Measurements from ENCODE around the gene RETREG2. TPM values are rescaled to one million over a fixed set of nuclear protein-coding genes. Genes with fewer than 3 reads are reported as not detected.

Gene RETREG2, protein sequence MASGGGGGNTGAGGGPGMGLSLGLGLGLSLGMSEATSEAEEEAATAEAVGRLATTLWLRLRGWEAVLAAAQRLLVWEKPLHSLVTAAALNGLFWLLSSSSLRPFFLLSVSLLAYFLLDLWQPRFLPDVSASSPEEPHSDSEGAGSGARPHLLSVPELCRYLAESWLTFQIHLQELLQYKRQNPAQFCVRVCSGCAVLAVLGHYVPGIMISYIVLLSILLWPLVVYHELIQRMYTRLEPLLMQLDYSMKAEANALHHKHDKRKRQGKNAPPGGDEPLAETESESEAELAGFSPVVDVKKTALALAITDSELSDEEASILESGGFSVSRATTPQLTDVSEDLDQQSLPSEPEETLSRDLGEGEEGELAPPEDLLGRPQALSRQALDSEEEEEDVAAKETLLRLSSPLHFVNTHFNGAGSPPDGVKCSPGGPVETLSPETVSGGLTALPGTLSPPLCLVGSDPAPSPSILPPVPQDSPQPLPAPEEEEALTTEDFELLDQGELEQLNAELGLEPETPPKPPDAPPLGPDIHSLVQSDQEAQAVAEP
- total RNA-seq (2014; rRNA removed; shearing (Covaris generic)), result 98.9 and 120 TPM in 2 replicates
- 20.7 and 21.5 TPM in 2 replicates for polyA plus RNA-seq (2016; fragmentation: Nextera tagmentation; extraction: Ambion mirVana)

DNA sequence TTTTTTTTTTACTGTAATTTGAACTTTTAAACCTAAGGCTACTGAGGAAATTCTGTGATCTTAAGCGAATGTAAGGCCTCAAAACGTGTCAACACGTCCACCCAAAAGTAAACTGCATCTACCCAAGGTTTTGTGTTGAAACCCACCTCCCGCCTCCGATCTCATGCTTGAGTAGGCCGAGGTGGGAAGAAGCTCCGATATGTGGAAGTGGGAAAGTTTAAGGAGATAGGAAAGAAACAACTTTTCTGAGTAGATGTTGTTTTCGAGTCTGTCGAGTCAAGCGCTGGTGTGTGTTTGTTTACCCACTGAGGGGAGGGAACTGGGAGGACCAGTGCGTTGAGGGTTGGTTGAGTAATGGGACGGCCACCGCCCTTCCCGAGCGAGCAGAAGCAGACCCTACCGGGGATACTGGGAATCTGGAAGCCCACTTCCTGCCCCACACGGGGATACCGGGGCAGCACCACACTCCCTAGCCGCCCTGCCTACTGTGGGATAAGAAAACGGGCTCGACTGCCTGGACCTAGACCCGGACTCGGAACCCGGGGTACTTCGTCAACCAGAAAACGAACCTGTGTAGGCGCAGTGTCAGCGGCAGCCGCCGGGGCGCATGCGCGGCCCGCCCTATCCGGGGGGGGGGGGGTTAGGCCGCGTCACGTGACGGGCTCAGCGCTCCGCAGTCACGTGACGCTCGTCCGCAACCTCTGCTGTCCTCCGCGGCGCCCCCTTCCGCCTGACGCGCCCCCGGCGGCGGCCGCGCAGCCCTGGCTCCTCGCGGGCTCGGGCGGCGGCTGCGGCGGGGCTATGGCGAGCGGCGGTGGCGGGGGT, at the start of gene RETREG2:
Gene RETREG2, plus strand, starts transcription at position 724 of the 825 bp plus-strand sequence. Its CDS starts 78 bp downstream, at position 802.
- H3F3A ChIP-seq (ENCODE audit: insufficient read depth), result peaks cover 6% of the 10 kb centered on the region; the same call in 1 of the 2 replicates
- no peaks in the 10 kb centered on the region for H3K9me3 ChIP-seq (ENCODE audit: low read depth)
- peaks cover 49% of the 10 kb centered on the region for H3K79me2 ChIP-seq (ENCODE audit: insufficient read depth)
- peaks cover 34% of the 10 kb centered on the region; the same call in 1 of the 2 replicates for H3K36me3 ChIP-seq (ENCODE audit: low read depth)
- TF ChIP-seq EZH2phosphoT487 (IDR thresholded peaks at IDR 0.05; ENCODE audit: insufficient read depth, low read depth) (no peak), EZH2 (IDR thresholded peaks at IDR 0.05; ENCODE audit: insufficient read depth, poor library complexity, severe bottlenecking) (no peak)
- H3K4me3 ChIP-seq, result peak within 1 kb of the TSS; percentile 92
- peaks cover 22% of the 10 kb centered on the region for H3K4me1 ChIP-seq (ENCODE audit: insufficient read depth)
- no peaks in the 10 kb centered on the region; the same call in 1 of the 2 replicates for H4K20me1 ChIP-seq (ENCODE audit: insufficient read depth)
- in situ Hi-C loops (cut with MboI), result no loop called here
- H3K27ac ChIP-seq, result peak within 1 kb of the TSS; percentile 98
- peak; percentile 98 for DNase-seq
- WGBS, 2 experiments (ENCODE audit: low coverage in 1 of 2, low lambda C conversion rate in 2 of 2, missing lambda C conversion rate in 2 of 2), result 0 to 1% methylated on average over 44 to 54 of the region's 67 CpGs
- H3K9me2 ChIP-seq (ENCODE audit: insufficient read depth), result no peaks in the 10 kb centered on the region
- H3K9ac ChIP-seq, result peak within 1 kb of the TSS; percentile 95
- peak within 1 kb of the TSS; percentile 79 for H2AFZ ChIP-seq
- H3K4me2 ChIP-seq (ENCODE audit: unreplicated experiment), result peak within 1 kb of the TSS; percentile 100
- no peaks in the 10 kb centered on the region for H3K27me3 ChIP-seq (replicated peaks; ENCODE audit: insufficient read depth)

DNA sequence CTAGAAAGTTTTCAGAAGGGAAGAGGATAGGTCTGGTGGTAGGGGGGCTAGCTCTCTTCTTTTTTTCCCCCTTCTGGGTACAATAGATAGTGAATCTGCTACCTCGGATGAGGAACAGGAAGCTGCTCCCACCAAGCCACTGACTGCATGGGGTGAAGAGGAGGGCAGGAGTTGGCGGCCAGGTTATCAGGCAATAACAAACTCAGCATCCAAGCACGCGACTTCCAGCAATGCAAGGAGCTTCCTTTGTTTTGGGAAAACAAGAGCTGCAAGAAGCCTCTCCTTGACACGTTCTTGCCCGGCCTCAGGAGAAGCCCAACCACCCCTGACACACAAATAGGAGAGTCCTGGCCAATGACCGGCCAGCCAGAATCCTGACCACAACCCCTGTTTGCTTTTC, 49.7 kb upstream of the RETREG2 start:
- H3K9me2 ChIP-seq (ENCODE audit: insufficient read depth), result no peaks in the 10 kb centered on the region
- H3K9me3 ChIP-seq (ENCODE audit: low read depth), result no peaks in the 10 kb centered on the region
- H4K20me1 ChIP-seq (ENCODE audit: insufficient read depth), result no peaks in the 10 kb centered on the region
- 93% methylated on average over 7 of the region's 7 CpGs for WGBS, 2 experiments (ENCODE audit: low coverage in 1 of 2, low lambda C conversion rate in 2 of 2, missing lambda C conversion rate in 2 of 2)
- H3K4me2 ChIP-seq (ENCODE audit: unreplicated experiment), result no peak overlapping the region
- H3K4me3 ChIP-seq, result no peak overlapping the region
- no peak for DNase-seq
- H3K36me3 ChIP-seq (ENCODE audit: low read depth), result no peaks in the 10 kb centered on the region
- no peak overlapping the region for H3K27ac ChIP-seq
- H3F3A ChIP-seq (ENCODE audit: insufficient read depth), result peaks cover 19% of the 10 kb centered on the region
- H3K4me1 ChIP-seq (ENCODE audit: insufficient read depth), result peaks cover 23% of the 10 kb centered on the region
- H3K27me3 ChIP-seq (replicated peaks; ENCODE audit: insufficient read depth), result no peaks in the 10 kb centered on the region
- no peak overlapping the region for H2AFZ ChIP-seq
- no peak overlapping the region for H3K9ac ChIP-seq
- in situ Hi-C loops (cut with MboI), result no loop called here
- TF ChIP-seq EZH2phosphoT487 (IDR thresholded peaks at IDR 0.05; ENCODE audit: insufficient read depth, low read depth) (no peak), EZH2 (IDR thresholded peaks at IDR 0.05; ENCODE audit: insufficient read depth, poor library complexity, severe bottlenecking) (no peak)
- H3K79me2 ChIP-seq (ENCODE audit: insufficient read depth), result no peaks in the 10 kb centered on the region

DNA sequence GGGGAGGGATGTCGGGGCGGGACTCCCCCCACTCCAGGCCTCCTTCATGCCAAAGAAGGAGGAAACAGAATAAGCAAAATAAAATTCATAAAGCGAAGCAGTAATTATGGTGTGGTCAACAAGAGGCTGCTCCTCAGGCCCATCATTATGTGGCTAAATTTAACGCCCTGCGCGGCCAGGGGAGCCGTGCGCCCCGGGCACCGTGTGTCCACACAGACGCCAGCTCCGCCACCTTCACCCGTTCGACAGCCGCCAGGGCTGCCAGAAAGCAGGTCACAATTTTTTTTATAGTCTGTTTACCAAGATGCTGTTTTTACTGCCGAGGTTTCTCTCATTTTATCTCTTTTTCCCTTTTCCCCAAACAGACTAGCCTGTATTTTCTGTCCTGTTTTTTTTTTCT, 48.5 kb upstream of the RETREG2 start:
- Histone ChIP-seq H3K4me1 (ENCODE audit: insufficient read depth) (peaks cover 15% of the 10 kb centered on the region), H2AFZ (no peak overlapping the region), H3K9ac (no peak overlapping the region), H3K4me3 (no peak overlapping the region), H3K4me2 (ENCODE audit: unreplicated experiment) (no peak overlapping the region), H3K27me3 (replicated peaks; ENCODE audit: insufficient read depth) (no peaks in the 10 kb centered on the region), H4K20me1 (ENCODE audit: insufficient read depth) (no peaks in the 10 kb centered on the region), H3F3A (ENCODE audit: insufficient read depth) (peaks cover 17% of the 10 kb centered on the region), H3K79me2 (ENCODE audit: insufficient read depth) (no peaks in the 10 kb centered on the region), H3K36me3 (ENCODE audit: low read depth) (no peaks in the 10 kb centered on the region), H3K9me2 (ENCODE audit: insufficient read depth) (no peaks in the 10 kb centered on the region), H3K9me3 (ENCODE audit: low read depth) (no peaks in the 10 kb centered on the region), H3K27ac (no peak overlapping the region)
- 97 to 98% methylated on average over 16 of the region's 16 CpGs for WGBS, 2 experiments (ENCODE audit: low coverage in 1 of 2, low lambda C conversion rate in 2 of 2, missing lambda C conversion rate in 2 of 2)
- TF ChIP-seq EZH2phosphoT487 (IDR thresholded peaks at IDR 0.05; ENCODE audit: insufficient read depth, low read depth) (no peak), EZH2 (IDR thresholded peaks at IDR 0.05; ENCODE audit: insufficient read depth, poor library complexity, severe bottlenecking) (no peak)
- DNase-seq, result no peak
- in situ Hi-C loops (cut with MboI), result no loop called here

DNA sequence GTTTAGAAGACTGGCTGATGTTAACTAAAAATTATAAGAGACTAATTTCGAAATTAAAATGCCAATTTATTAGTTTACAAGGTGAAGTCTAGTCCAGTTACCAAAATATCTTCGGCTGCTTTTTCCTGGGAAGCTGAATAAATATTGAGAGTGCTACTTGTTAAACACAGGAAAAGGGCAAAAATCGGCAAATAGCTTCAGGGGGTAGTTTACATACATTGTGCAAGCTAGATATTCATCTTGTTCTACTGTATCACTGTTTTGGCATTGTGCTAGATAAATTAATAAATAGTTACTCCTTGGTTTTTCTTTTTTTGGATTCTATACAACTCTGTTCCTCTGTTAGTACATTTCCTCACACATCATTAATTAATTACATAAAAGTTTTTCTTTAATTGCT, 46.7 kb upstream of the RETREG2 start:
- no peak for DNase-seq
- 93 to 94% methylated on average over 3 of the region's 3 CpGs for WGBS, 2 experiments (ENCODE audit: low coverage in 1 of 2, low lambda C conversion rate in 2 of 2, missing lambda C conversion rate in 2 of 2)
- no peak overlapping the region for H3K4me3 ChIP-seq
- H3K9me3 ChIP-seq (ENCODE audit: low read depth), result no peaks in the 10 kb centered on the region
- no peaks in the 10 kb centered on the region for H3K9me2 ChIP-seq (ENCODE audit: insufficient read depth)
- no peaks in the 10 kb centered on the region for H3K4me1 ChIP-seq (ENCODE audit: insufficient read depth)
- H3K79me2 ChIP-seq (ENCODE audit: insufficient read depth), result no peaks in the 10 kb centered on the region
- 0 out of 2 replicates have a peak, but pooled peaks cover 2% of the 10 kb centered on the region for H3F3A ChIP-seq (ENCODE audit: insufficient read depth)
- no peaks in the 10 kb centered on the region for H4K20me1 ChIP-seq (ENCODE audit: insufficient read depth)
- H2AFZ ChIP-seq, result no peak overlapping the region
- no peak overlapping the region for H3K4me2 ChIP-seq (ENCODE audit: unreplicated experiment)
- H3K27ac ChIP-seq, result no peak overlapping the region
- no peaks in the 10 kb centered on the region for H3K36me3 ChIP-seq (ENCODE audit: low read depth)
- no peaks in the 10 kb centered on the region for H3K27me3 ChIP-seq (replicated peaks; ENCODE audit: insufficient read depth)
- in situ Hi-C loops (cut with MboI), result no loop called here
- no peak for TF ChIP-seq EZH2 (IDR thresholded peaks at IDR 0.05; ENCODE audit: insufficient read depth, poor library complexity, severe bottlenecking)
- TF ChIP-seq EZH2phosphoT487 (IDR thresholded peaks at IDR 0.05; ENCODE audit: insufficient read depth, low read depth), result no peak
- no peak overlapping the region for H3K9ac ChIP-seq

Measured in GM23248 (cell line).